MCF 10A (cell line): ENCODE measurements around the gene TMC4. TPM values are rescaled to one million over a fixed set of nuclear protein-coding genes. Genes with fewer than 3 reads are reported as not detected.

Source experiments
- BruUV-seq: library from RNA; stranded (reverse); fragments of 400-500 nt; replicated peaks from 2 replicates; lab custom pipeline; 2021; lab: Mats Ljungman, UMichigan
- CTCF ChIA-PET: fragments of 300-600 bp; sonication (Branson Sonifier 250); formaldehyde crosslinking; extraction: SDS; loops from one replicate; lab custom pipeline; 2021; ENCODE audit warnings: antibody characterized with exemption, inconsistent platforms; lab: Yijun Ruan, JAX
- POLR2A ChIA-PET: fragments of 300-600, 350-650 bp; sonication (Branson Sonifier 250); formaldehyde crosslinking; extraction: SDS; loops from one replicate; lab custom pipeline; 2020; ENCODE audit warnings: antibody characterized with exemption, inconsistent platforms; lab: Yijun Ruan, JAX
- DNase-seq: peaks from one replicate; pipeline ENCODE4 v3.0.0-alpha.2; 2018; ENCODE audit not compliant: unreplicated experiment
- H3K27ac Mint-ChIP-seq: one replicate; pipeline ENCODE4 v1.8.0; 2022; ENCODE audit warnings: mild to moderate bottlenecking, low read depth, mixed read lengths; ENCODE audit not compliant: unreplicated experiment
- H3K27me3 Mint-ChIP-seq: one replicate; pipeline ENCODE4 v1.8.0; 2022; ENCODE audit warnings: mixed read lengths; ENCODE audit not compliant: insufficient read depth, unreplicated experiment
- H3K36me3 Mint-ChIP-seq: one replicate; pipeline ENCODE4 v1.8.0; 2022; ENCODE audit warnings: mild to moderate bottlenecking, moderate library complexity, mixed read lengths; ENCODE audit not compliant: insufficient read depth, unreplicated experiment
- H3K4me1 Mint-ChIP-seq: one replicate; pipeline ENCODE4 v1.8.0; 2022; ENCODE audit warnings: mixed read lengths; ENCODE audit not compliant: insufficient read depth, unreplicated experiment
- H3K4me3 Mint-ChIP-seq: one replicate; pipeline ENCODE4 v1.8.0; 2022; ENCODE audit warnings: mild to moderate bottlenecking, moderate library complexity, mixed read lengths; ENCODE audit not compliant: unreplicated experiment
- H3K9me3 Mint-ChIP-seq: one replicate; pipeline ENCODE4 v1.8.0; 2022; ENCODE audit warnings: mixed read lengths; ENCODE audit not compliant: unreplicated experiment
- CTCF ChIP-seq: fragments of 200-600 bp; IDR thresholded peaks from one replicate; pipeline ENCODE4 v1.8.0; 2022; ENCODE audit warnings: antibody characterized with exemption, mild to moderate bottlenecking; ENCODE audit not compliant: unreplicated experiment
- intact Hi-C: fragments of 100-400 bp; cut with micrococcal nuclease; formaldehyde crosslinking; loops from 2 replicates; pipeline ENCODE4 v1.14.1; 2022
- total RNA-seq: library from RNA; stranded (reverse); gene quantifications from 2 replicates; pipeline ENCODE4 v1.2.3, GENCODE V29; 2022

Gene TMC4
- total RNA-seq, 1 experiment from 2014 or later, result 6.1 TPM

DNA sequence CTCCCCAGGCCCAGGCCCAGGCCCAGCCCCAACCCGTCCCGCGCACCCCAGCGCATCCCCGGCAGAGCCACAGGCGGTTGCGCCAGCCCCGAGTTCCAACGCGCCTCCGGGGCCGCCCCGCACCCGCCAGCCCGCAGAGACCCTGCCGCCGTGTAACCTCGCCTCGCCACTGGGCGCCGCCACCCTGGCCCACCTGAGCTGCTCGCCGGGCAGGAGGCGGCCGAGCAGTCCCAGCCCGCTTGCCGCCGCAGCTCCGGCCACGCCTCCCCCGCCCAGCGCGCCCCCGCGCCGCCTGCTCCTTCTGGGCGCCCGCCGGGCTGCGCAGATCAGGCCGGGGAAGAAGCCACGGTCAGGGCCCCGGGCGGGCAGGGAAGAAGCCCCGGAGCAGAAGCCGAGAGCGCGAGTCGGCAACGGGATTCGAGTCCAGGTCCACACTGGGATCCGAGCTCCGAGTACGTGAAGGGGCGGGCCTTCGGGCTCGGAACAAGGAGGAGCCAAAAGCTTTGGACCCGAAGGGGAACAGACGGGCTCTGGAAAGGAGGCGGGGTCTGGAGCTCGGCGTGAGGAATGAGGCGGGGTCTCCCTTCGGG is 16.3 kb upstream of the TMC4 start, which contains the start of gene MBOAT7:
Gene MBOAT7 (minus strand): TSS at position 436 of the 590 bp plus-strand sequence. CDS start 1,072 bp downstream, outside the sequence.
- Mint-ChIP-seq H3K9me3 (no peaks in the 10 kb centered on the region), H3K36me3 (peaks cover 54% of the 10 kb centered on the region), H3K27me3 (no peaks in the 10 kb centered on the region), H3K4me3 (peak within 1 kb of the TSS; percentile 85), H3K27ac (peak within 1 kb of the TSS; percentile 100), H3K4me1 (peaks cover 20% of the 10 kb centered on the region)
- intact Hi-C loops, result loop anchor here (1.0 to 2.0 kb wide), 2 partner anchors 42 to 52 kb away; partner anchors contain the start of gene CNOT3
- BruUV-seq, result no TSS peak
- no peak for TF ChIP-seq CTCF
- ChIA-PET POLR2A (interaction anchor here (0.6 to 9.1 kb wide), 15 partner anchors 13 to 1465 kb away, joined by 3 to 324 read pairs (median 7); partner anchors contain the start of genes CNOT3, LENG1, LENG8 and LENG9), CTCF (interaction anchor here (0.6 to 2.4 kb wide), 13 partner anchors 9 to 1315 kb away, joined by 3 to 14 read pairs (median 3); partner anchors contain the start of genes RPS9 and TMC4)
- no peak for DNase-seq

- Mint-ChIP-seq H3K4me3 (peak overlapping the region; percentile 85), H3K27ac (peak overlapping the region; percentile 100), H3K36me3 (peaks cover 52% of the 10 kb centered on the region), H3K9me3 (no peaks in the 10 kb centered on the region), H3K4me1 (peaks cover 20% of the 10 kb centered on the region), H3K27me3 (no peaks in the 10 kb centered on the region)
- no peak for TF ChIP-seq CTCF
- peak; percentile 13 for DNase-seq
- intact Hi-C loops, result loop anchor here (2.0 kb wide), 1 partner anchor 52 kb away; the partner anchor contains the start of gene CNOT3
- no TSS peak for BruUV-seq
- CTCF ChIA-PET, result interaction anchor here (0.6 to 2.4 kb wide), 12 partner anchors 10 to 959 kb away, joined by 3 to 14 read pairs (median 3); partner anchors contain the start of gene TMC4
- POLR2A ChIA-PET, result interaction anchor here (0.7 to 9.1 kb wide), 9 partner anchors 12 to 1466 kb away, joined by 3 to 324 read pairs (median 17); partner anchors contain the start of genes CNOT3, LENG1, MYADM and PPP1R12C
These were observed 15.4 kb upstream of the TMC4 start for GRCh38 chr19:54188215-54188871.

- peaks cover 15% of the 10 kb centered on the region for H3K4me1 Mint-ChIP-seq
- ChIA-PET CTCF (interaction anchor here (0.5 to 2.1 kb wide), 12 partner anchors 14 to 874 kb away, joined by 3 to 12 read pairs (median 4); partner anchors contain the start of genes LENG1 and TMC4), POLR2A (interaction anchor here (3.1 to 9.1 kb wide), 3 partner anchors 10 to 17 kb away, joined by 17 to 324 read pairs (median 24); partner anchors contain the start of genes RPS9 and TMC4)
- TF ChIP-seq CTCF, result no peak
- H3K27ac Mint-ChIP-seq, result peak overlapping the region; percentile 78
- DNase-seq, result no peak
- intact Hi-C loops, result no loop called here
- H3K9me3 Mint-ChIP-seq, result no peaks in the 10 kb centered on the region
- peak overlapping the region; percentile 85 for H3K4me3 Mint-ChIP-seq
- no TSS peak for BruUV-seq
- no peaks in the 10 kb centered on the region for H3K27me3 Mint-ChIP-seq
- peaks cover 43% of the 10 kb centered on the region for H3K36me3 Mint-ChIP-seq
These were observed 14.0 kb upstream of the TMC4 start for GRCh38 chr19:54186934-54187381.
